EH (cell line): ENCODE data around the gene BANP.
"Not testable (repeated sequence)": the region's sequence is repeated elsewhere in the genome, so short reads cannot be mapped to it uniquely, and the experiment has no call there.

Experiments used
- DNase-seq: peaks from one replicate; pipeline ENCODE4 v3.0.0-alpha.2; 2015; ENCODE audit warnings: low read depth

BANP gene

GRCh38 chr16:88016386-88016785 lies 65.2 kb downstream of the BANP start:
- DNase-seq, result not testable (repeated sequence)

DNA sequence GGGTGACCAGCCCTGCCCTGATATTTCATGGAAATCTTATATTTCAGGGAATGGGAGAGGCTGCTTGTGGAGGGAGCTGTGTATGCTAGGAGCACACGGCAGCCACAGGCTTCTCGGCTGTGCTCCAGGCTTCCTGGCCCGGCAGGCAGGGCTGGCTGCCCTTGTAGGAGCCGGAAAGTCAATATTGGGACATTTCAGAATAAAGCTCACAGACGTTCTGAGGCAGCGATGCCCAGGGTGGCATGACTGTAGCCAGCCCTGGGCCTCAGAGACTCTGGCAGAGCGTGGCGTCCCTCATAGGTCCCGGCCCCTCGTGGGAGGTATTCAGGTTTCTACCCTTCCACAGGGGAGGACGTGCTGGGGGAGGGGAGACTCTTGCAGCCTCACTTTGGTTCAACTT lies 65.7 kb downstream of the BANP start:
- DNase-seq, result no peak

GRCh38 chr16:88017587-88018101 lies 66.4 kb downstream of the BANP start:
- DNase-seq, result no peak

DNA sequence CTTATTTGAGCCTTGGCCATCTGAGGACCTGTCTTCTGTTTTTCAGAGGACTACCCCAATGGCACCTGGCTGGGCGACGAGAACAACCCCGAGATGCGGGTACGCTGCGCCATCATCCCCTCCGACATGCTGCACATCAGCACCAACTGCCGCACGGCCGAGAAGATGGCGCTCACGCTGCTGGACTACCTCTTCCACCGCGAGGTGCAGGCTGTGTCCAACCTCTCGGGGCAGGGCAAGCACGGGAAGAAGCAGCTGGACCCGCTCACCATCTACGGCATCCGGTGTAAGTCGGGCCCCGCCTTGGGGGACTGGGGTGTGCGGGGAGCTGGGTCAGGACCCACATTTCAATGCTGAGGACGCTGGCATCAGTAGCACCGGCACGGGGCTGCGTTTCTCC lies 67.1 kb downstream of the BANP start:
- not testable (repeated sequence) for DNase-seq

GRCh38 chr16:88019041-88019820 lies 68.0 kb downstream of the BANP start:
- DNase-seq, result not testable (repeated sequence)

DNA sequence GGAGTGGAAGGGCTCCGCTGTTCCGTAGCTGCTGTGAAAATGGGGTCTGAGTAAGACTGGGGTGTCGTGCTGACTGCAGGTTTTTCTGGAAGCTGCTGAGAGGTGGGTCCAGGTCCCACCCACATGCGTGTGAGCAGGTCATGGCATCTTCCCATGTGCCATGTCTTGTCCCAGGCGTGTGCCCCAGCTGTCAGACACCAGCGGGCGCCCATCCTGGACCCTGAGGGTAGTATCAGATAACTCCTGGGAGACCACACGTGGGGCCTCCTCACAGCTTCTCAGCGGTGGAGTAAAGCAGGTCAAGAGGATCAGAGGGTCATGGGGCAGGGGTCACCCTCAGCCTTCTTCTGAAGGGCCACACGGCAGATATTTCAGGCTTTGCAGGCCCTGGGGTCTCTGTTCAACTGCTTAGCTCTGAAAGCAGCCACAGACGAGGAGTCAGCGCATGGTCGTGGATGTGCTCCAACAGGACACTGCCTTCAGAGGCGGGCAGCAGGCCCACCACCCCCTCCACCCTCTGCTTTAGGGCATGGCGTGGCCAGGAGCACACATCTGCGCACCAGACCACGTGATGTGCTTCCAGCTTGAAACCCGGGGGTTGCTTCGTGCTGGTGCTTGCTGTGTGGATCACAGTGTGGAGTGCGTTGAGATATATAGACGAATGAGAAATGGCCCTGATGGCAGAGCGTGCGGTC lies 68.7 kb downstream of the BANP start:
- no peak for DNase-seq

GRCh38 chr16:88020516-88020885 lies 69.3 kb downstream of the BANP start:
- DNase-seq, result no peak

DNA sequence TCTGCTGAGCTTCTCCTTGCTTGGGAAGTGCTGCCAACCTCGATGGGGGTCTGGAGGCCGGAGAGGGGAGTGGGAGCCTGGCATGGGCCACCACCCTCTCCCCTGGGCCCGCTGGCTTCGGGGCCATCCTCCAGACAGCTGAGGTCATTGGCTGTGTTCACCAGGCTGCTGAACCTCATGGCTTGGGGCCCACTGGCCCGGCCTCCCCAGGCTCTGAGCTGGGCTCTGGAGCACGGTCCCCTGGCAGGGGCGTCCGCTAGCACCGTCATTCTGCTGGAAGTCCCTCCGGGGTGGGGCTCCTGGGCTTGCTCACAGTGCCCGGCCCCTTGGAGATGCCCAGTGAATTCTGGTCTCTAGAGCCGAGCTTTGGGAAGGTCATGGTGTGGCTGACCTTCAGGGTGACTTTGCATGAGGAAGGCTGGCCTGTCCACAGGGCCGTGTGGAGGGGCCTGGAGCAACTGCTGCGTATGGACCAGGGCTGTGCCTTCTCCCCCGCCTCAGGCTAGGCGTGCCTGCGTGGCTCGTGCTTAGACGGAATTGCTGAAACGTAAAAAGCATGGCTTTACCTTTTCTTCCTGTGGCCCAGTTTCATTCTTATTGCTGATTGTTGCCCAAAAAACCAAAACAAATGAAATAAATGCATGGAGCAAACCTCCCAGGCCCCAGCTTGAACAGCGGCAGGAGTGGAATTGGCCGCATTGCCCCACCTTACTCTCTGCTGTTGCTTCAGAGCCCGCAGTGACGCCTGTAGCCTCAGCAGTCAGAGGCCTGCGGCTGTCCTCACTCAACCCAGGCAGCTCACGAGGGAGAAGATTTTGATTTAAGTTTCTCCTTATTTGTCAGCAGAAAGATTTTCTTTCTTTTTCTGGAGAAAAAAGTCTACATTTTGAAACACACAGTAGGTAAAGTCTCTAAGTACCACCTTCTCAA lies 70.1 kb downstream of the BANP start:
- DNase-seq, result not testable (repeated sequence)

GRCh38 chr16:88022076-88023042 lies 71.1 kb downstream of the BANP start:
- DNase-seq, result peak; percentile 7

DNA sequence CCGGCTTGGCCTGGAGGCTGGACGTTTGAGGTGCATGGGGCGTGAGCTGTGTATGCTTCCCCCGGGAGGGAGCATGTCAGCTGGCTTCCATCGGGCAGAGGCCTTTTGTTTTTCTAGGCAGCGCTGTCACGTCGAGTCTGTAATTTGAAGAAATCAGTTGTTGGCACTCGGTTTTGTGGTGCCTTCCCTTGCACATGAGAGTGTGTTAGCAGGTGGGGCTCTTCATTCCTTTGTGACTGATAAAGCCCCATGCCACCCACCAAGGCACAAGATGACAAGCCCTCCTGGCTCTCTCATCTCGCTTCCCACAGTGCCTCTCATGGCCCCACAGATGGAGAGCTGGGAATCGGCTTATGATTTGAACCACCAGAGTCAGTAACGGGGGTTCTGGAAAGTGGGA lies 72.1 kb downstream of the BANP start:
- no peak for DNase-seq

DNA sequence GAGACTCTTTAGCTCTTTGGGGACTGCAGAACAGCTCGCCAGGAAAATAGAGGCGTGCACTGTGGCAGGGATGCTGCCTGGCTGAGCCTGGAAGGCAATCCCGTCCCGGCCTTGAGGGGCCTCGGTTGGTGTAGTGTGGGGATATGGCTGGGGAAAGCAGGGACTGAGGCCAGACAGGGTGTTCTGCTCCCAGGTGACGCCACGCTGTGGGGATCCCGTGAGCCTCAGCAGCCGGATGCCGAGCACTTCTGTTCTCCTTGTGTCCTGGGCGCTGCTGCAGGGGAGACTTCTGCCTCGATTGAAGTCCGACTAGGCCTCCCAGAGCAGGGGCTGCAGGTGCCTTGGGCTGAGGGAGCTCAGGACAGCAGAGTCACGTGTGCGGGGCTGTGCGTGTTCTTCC lies 72.6 kb downstream of the BANP start:
- no peak for DNase-seq

DNA sequence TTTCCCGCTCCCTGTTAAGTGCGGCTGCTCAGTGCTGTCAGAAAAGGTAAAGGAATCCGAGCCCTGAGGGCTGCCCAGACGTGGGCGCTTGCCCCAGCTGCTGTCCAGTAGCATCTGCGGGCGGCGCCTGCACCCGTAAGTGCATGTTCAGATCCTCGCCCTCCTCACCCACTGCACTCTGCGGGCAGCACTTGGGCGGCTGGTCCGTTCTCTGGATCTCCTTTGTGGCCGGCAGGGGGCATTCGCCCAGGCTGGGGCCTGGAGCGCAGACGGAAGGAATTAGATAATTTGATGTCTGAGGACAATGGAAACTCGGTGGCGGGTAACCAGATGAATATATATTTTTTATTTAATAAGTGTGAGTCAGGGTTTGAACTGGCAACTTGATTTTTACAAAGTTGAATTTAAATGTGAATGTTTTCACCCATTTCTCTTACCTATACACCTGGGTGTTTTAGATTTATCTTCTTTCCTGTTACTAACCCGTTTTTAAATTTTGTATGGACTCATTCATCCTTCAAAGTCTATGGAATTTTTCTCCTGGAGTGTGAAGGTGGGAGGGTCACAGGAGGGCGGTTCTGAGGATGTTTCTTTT lies 73.4 kb downstream of the BANP start:
- peak; percentile 61 for DNase-seq

DNA sequence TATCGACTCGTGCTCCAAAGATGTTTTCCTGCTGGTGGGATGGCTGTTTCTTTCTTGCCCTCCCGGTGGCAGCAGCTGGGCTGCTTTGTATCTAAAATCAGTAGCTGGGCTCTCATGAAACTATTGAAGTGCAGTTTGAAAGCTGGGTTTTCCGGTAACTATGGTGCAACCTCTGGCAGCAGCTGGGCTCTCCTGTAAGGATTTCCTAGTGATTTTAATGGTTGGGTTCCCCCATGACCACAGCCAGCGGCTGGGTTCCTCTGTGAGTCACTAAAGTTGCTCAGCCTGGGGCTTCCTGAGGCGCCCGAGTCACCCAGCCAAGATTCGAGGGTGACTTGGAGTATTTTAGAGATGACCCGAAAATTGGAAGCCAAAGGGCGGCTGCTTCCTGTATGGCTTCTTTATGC lies 73.9 kb downstream of the BANP start:
- peak; percentile 88 for DNase-seq

GRCh38 chr16:88025828-88026555 lies 74.8 kb downstream of the BANP start:
- not testable (repeated sequence) for DNase-seq

DNA sequence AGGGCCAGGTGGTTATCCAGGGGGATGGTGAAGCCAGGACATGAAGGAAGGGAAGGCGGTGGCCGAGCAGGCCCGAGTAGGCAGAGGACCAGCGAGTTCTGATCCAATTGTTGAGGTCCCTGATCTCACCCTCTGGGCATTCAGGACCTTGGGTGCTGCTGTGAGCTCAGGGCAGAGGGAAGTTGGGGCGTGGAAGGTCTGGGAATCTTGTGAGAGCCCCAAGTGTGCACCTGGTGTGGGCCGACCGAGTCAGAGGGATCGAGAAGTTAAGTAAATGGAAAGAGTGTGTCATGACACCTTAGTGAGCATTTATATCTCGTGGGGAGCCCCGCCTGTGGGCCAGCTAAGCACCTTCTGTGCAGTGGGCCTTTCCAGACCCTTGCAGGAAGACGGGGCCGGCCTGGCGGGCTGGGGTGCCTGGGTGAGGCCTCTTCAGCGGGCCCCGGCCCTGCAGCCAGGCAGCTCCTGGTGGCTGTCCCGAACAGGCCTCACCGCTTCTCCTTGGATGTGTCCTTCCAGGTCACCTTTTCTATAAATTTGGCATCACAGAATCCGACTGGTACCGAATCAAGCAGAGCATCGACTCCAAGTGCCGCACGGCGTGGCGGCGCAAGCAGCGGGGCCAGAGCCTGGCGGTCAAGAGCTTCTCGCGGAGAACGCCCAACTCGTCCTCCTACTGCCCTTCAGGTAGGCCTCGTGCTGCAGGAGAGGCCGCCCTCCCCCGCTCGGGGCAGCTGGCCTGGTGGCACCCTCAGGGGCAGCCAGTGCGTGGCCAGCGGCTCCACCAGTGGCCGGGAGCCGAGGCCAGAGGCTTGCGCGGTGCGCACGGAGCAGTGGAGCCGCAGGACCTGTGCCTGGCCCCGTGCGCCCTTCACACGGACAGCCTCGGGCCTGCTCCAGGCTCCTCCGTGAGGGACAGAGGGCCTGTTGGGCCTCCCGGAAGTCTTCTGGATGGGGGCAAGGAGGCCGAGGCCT lies 76.0 kb downstream of the BANP start:
- DNase-seq, result no peak

GRCh38 chr16:88028177-88028930 lies 77.1 kb downstream of the BANP start:
- DNase-seq, result not testable (repeated sequence)

DNA sequence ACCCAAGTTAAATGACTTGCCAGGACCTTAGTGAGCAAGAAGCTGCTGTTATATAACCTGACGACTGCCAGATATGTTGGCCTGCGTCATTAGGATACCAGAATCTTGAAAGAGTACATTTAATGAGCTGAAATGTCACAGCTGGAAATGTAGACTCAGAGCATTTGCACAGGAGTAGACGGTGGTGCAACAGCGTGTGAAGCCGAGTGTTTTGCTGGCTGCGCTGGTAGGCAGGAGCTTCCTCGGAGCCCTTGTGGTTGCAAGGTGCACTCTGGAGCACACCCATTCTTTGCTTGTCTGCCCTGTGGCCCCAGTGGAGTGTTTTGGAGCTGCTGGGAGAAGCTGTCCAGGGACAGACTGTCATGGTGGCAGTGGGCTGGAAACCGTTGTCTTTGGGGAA lies 79.3 kb downstream of the BANP start:
- DNase-seq, result no peak

DNA sequence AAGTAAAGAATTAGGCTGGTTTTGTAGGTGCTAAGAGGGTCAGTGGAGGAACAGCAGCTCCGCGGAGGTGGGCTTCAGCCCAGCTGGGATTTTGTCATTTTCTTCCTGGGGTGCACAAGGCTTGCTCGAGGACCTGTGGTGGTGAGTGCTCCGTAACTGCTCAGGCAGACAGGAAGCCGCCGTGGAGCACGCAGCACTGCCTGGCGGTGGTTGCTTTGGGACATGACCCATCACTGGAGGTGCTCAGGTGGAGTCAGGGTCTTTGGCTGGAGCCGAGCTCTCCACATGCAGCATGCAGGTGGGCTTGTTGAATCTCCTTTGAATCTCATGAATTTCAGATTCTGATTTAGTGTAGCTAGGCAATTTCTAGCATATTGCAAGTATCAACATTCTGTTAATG lies 79.7 kb downstream of the BANP start:
- not testable (repeated sequence) for DNase-seq
